Gastroesophageal sphincter (tissue), 3 donors: ENCODE measurements around the gene TRMT61A.
A peak's percentile ranks its signal among the peaks of the same experiment; 100 is the strongest.

Source experiments
- CTCF ChIP-seq, 4 experiments: fragments of 200-600 bp in 2 of 4; fragments of 450-650 bp in 2 of 4; sonication (generic) in 1 of 4; IDR thresholded peaks; one replicate each; pipeline ENCODE4 v1.5.1; 2017 to 2019; ENCODE audit warnings: antibody characterized with exemption in 4 of 4, mild to moderate bottlenecking in 2 of 4, moderate library complexity in 2 of 4
- POLR2A ChIP-seq, 2 donors: fragments of 450-650 bp; IDR thresholded peaks; one replicate each; pipeline ENCODE4 v1.6.1; 2017; ENCODE audit warnings: antibody characterized with exemption in 2 of 2, mild to moderate bottlenecking in 2 of 2, moderate library complexity in 1 of 2
- POLR2AphosphoS5 ChIP-seq: sonication (generic); formaldehyde crosslinking; IDR thresholded peaks from one replicate; pipeline ENCODE4 v1.6.1; 2017; ENCODE audit warnings: antibody characterized with exemption

DNA sequence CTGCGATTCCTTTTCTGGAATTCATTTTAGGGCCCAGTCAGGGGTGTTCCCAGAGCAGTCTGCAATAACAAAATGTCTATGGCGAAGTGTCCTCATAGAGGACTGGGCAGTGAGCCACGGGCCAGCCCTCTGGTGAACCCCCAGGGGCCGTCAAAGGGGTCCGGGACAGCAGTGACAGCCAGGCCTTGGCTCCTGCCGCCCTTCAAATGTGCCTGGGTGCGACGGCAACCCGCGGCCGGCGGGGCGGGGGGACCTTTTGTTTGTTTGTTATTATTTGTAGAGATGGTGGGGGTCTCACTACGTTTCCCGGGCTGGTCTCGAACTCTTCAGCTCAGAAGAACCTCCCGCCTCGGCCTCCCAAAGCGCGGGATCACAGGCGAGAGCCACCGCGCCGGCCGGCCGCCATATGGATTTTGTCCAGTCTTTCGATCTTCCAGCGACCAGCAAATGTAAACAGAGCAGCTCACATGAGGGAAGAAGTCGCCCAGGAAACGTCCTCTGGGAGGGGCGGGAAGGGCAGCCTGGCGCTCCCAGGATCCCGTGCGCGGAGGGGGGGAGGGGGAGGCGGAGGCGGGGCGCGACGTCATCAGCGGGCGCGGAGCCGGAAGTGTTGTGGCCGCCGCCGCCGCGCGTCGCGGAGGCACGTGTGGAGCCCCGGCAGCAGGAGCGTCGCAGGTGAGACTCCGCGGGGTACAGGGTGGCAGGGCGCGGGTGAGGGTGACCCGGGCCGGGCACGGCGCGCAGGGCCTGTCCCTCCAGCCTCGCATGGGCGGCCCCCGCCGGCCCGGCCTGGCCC, at the start of gene TRMT61A:
- peak; percentile 57 to 62 for TF ChIP-seq POLR2A (IDR thresholded peaks at IDR 0.05)
- TF ChIP-seq CTCF (IDR thresholded peaks at IDR 0.05): peak in 1 of 4 experiments; percentile 11
- TF ChIP-seq POLR2AphosphoS5: peak; percentile 67
